HepG2 (cell line): ENCODE results near the gene C11orf86. TPM values are rescaled to one million over a fixed set of nuclear protein-coding genes. Genes with fewer than 3 reads are reported as not detected.

Experiments used
- ATF7 ChIP-seq, 2 experiments: fragments of 450-650 bp in 1 of 2; sonication (generic) in 1 of 2; formaldehyde crosslinking in 1 of 2; IDR thresholded peaks; 2 replicates each; pipeline versions ENCODE4 v1.4.0 to v1.6.1; 2016 to 2020; ENCODE audit warnings: antibody characterized with exemption in 1 of 2, mild to moderate bottlenecking in 1 of 2, missing genetic modification reagents in 1 of 2
- BRF2 ChIP-seq: sonication (generic); formaldehyde crosslinking; IDR thresholded peaks from 2 replicates; pipeline ENCODE4 v1.8.1; 2022; ENCODE audit warnings: mild to moderate bottlenecking, missing genetic modification reagents
- CSRNP1 ChIP-seq: sonication (generic); formaldehyde crosslinking; IDR thresholded peaks from 2 replicates; pipeline ENCODE4 v1.8.1; 2023; ENCODE audit warnings: mild to moderate bottlenecking, missing genetic modification reagents
- ELF1 ChIP-seq: sonication (generic); formaldehyde crosslinking; IDR thresholded peaks from 2 replicates; pipeline ENCODE4 v1.4.0; 2020; ENCODE audit warnings: missing genetic modification reagents
- GATAD2A ChIP-seq: IDR thresholded peaks from 2 replicates; pipeline ENCODE4 v1.6.1; 2016
- HNF1B ChIP-seq: sonication (generic); formaldehyde crosslinking; IDR thresholded peaks from 2 replicates; pipeline ENCODE4 v1.5.1; 2020; ENCODE audit warnings: mild to moderate bottlenecking, moderate library complexity, missing genetic modification reagents
- JARID2 ChIP-seq: sonication (generic); formaldehyde crosslinking; IDR thresholded peaks from 2 replicates; pipeline ENCODE4 v1.8.1; 2023; ENCODE audit warnings: missing genetic modification reagents, inconsistent platforms; ENCODE audit not compliant: insufficient replicate concordance
- MIER2 ChIP-seq: IDR thresholded peaks from 2 replicates; pipeline ENCODE4 v1.6.1; 2016; ENCODE audit warnings: missing biosample characterization, missing genetic modification reagents
- MLLT10 ChIP-seq: sonication (generic); formaldehyde crosslinking; IDR thresholded peaks from 2 replicates; pipeline ENCODE4 v1.4.0; 2020; ENCODE audit warnings: missing genetic modification reagents
- NFIB ChIP-seq: sonication (generic); formaldehyde crosslinking; IDR thresholded peaks from 2 replicates; pipeline ENCODE4 v1.9.0; 2021; ENCODE audit warnings: missing genetic modification reagents, mild to moderate bottlenecking, borderline replicate concordance
- NR3C1 ChIP-seq: sonication (generic); formaldehyde crosslinking; IDR thresholded peaks from 2 replicates; pipeline ENCODE4 v1.4.0; 2020; ENCODE audit warnings: missing genetic modification reagents
- PRDM15 ChIP-seq: sonication (generic); formaldehyde crosslinking; IDR thresholded peaks from 2 replicates; pipeline ENCODE4 v1.4.0; 2020; ENCODE audit warnings: missing genetic modification reagents
- RAD51 ChIP-seq: fragments of 450-650 bp; IDR thresholded peaks from 2 replicates; pipeline ENCODE4 v1.6.1; 2016; ENCODE audit warnings: borderline replicate concordance
- SP5 ChIP-seq: IDR thresholded peaks from 2 replicates; pipeline ENCODE4 v1.6.1; 2016; ENCODE audit warnings: low read depth, borderline replicate concordance
- ZFP90 ChIP-seq: sonication (generic); formaldehyde crosslinking; IDR thresholded peaks from 2 replicates; pipeline ENCODE4 v1.8.0; 2022; ENCODE audit warnings: missing genetic modification reagents, mild to moderate bottlenecking, inconsistent platforms, borderline replicate concordance
- ZNF333 ChIP-seq: sonication (generic); formaldehyde crosslinking; IDR thresholded peaks from 2 replicates; pipeline ENCODE4 v1.4.0; 2020; ENCODE audit warnings: mild to moderate bottlenecking, missing genetic modification reagents, borderline replicate concordance
- ZNF335 ChIP-seq: sonication (generic); formaldehyde crosslinking; IDR thresholded peaks from 2 replicates; pipeline ENCODE4 v1.4.0; 2020; ENCODE audit warnings: missing genetic modification reagents
- ZNF451 ChIP-seq: sonication (generic); formaldehyde crosslinking; IDR thresholded peaks from 2 replicates; pipeline ENCODE4 v1.5.0; 2020; ENCODE audit warnings: mild to moderate bottlenecking, missing genetic modification reagents
- ZNF547 ChIP-seq: sonication (generic); formaldehyde crosslinking; IDR thresholded peaks from 2 replicates; pipeline ENCODE4 v1.5.1; 2020; ENCODE audit warnings: mild to moderate bottlenecking, missing genetic modification reagents
- ZNF644 ChIP-seq: IDR thresholded peaks from 2 replicates; pipeline ENCODE4 v1.6.1; 2016; ENCODE audit warnings: low read depth
- ZNF678 ChIP-seq: sonication (generic); formaldehyde crosslinking; IDR thresholded peaks from 2 replicates; pipeline ENCODE4 v1.4.0; 2020; ENCODE audit warnings: mild to moderate bottlenecking, missing genetic modification reagents
- polyA plus RNA-seq, 8 experiments: library from polyadenylated mRNA; depleted of rRNA in 3 of 8; stranded (reverse) in 7 of 8; unstranded in 1 of 8; fragments of >200 nt; fragmentation: Illumina TruSeq in 4 of 8; extraction: Trizol in 4 of 8; gene quantifications; 2 replicates each; pipeline versions ENCODE4 v1.2.1 to v1.2.3, GENCODE V29; 2011 to 2016; ENCODE audit warnings: low read depth in 4 of 8, missing spikeins in 1 of 8, mixed read lengths in 1 of 8; ENCODE audit not compliant: insufficient read depth in 1 of 8
- total RNA-seq, 5 experiments: library from RNA; depleted of rRNA; stranded (reverse); fragments of >200 nt; fragmentation: Illumina TruSeq; extraction: Trizol; gene quantifications; 2 replicates each; pipeline ENCODE4 v1.2.3, GENCODE V29; 2016; ENCODE audit warnings: low read depth in 1 of 5

Gene C11orf86
- total and polyA plus RNA-seq, 2 of the 13 experiments (the other 11 are each of a cell fraction or from before 2014, with no cell fraction given) = 0.11 to 0.18 TPM

GRCh38 chr11:66970807-66971442 lies 4.2 kb upstream of the C11orf86 start (continued):
- TF ChIP-seq BRF2 (CRISPR knock-in tag) = no peak
- no peak for TF ChIP-seq ZFP90 (CRISPR knock-in tag)
- TF ChIP-seq GATAD2A (CRISPR knock-in tag) = peak; percentile 94
- TF ChIP-seq NFIB (CRISPR knock-in tag) = no peak
- peak; percentile 77 for TF ChIP-seq ZNF335 (CRISPR knock-in tag)
- peak; percentile 81; the same call in 1 of the 2 replicates for TF ChIP-seq ZNF644 (CRISPR knock-in tag)
- TF ChIP-seq ZNF333 = no peak
- no peak for TF ChIP-seq NR3C1 (CRISPR knock-in tag)
- TF ChIP-seq JARID2 (CRISPR knock-in tag) = no peak
- no peak for TF ChIP-seq ZNF678
- TF ChIP-seq ELF1 (CRISPR knock-in tag) = peak; percentile 53
- TF ChIP-seq ZNF451 (CRISPR knock-in tag) = no peak
- peak; percentile 79 for TF ChIP-seq SP5 (CRISPR knock-in tag)
- 0 out of 2 replicates have a peak, but pooled peaks have one; percentile 52 for TF ChIP-seq ZNF547 (CRISPR knock-in tag)
- peak; percentile 84 for TF ChIP-seq MIER2 (CRISPR knock-in tag)
- 0 out of 2 replicates have a peak, but pooled peaks have one; percentile 31 for TF ChIP-seq CSRNP1 (CRISPR knock-in tag)
- TF ChIP-seq PRDM15 (CRISPR knock-in tag) = no peak
- peak; percentile 99 for TF ChIP-seq HNF1B
- peak; percentile 46 for TF ChIP-seq ATF7 (IDR thresholded peaks at IDR 0.05)
- TF ChIP-seq ATF7 (CRISPR knock-in tag; IDR thresholded peaks at IDR 0.05) = peak; percentile 64; the same call in 1 of the 2 replicates
- TF ChIP-seq RAD51 = no peak
- no peak for TF ChIP-seq MLLT10 (CRISPR knock-in tag)
